Cortex of kidney (tissue), 1 donor: Measurements from ENCODE around the gene PTHLH.

Experiments
- DNase-seq: peaks from one replicate; lab custom pipeline; 2025; lab: John Stamatoyannopoulos, UW

PTHLH gene

GRCh38 chr12:27972721-27973120, at the start of gene PTHLH:
Gene PTHLH, minus strand, starts transcription at chr12:27972733. Its CDS starts 3,239 bp downstream, at chr12:27969494.
- DNase-seq: no peak

GRCh38 chr12:28021704-28022103, 49.2 kb upstream of the PTHLH start:
- no peak for DNase-seq

DNA sequence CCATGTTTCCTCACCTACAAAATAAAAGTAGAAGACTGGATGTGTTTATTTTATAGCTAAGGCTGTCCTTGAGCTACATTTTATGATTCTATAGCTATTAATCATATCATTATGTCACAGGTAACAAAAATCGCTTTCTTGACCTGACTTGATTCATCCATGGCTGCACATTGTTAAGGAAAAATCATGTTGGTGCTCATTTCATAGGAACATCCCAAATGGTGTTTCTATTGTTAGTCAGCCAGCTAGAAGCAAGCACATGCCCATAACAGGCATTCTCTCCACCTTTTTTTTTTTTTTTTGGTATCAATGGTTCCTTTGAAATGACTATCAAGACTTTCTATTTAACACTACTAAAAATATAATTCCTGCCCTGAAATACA, 45.3 kb upstream of the PTHLH start:
- no peak for DNase-seq

DNA sequence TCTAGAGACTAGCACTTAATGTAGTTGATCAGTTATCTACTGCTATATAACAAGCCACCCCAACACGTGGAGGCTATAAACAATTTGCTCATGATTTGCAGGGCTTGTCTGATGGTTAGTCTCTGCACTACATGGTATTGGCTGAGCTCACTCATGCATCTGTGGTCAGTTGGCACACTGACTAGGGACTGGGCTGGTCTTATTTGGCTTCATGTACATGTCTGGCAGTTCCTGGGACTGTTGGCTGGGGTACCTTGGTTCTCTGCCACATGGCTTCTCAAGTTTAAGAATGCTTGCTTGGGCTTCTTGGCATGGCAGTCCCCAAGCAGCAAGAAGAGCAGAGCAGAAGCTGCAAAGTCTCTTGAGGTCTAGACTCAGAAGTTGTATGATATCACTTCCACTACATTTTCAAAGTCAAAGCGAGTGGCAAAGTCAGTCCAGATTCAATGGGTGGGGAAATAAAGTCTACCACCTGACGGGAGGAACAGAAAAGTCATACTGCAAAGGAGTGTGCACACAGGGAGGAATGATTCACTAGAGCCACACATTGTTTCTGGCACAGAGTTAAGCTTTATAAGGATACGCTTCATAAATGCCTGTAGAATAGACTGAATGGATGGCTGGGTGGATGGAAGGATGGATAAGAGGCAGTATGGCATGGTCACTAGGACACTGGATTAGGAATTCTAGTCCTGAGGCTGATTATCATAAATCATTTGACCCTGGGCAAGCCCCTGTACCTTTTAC, 44.8 kb upstream of the PTHLH start:
- DNase-seq: no peak

DNA sequence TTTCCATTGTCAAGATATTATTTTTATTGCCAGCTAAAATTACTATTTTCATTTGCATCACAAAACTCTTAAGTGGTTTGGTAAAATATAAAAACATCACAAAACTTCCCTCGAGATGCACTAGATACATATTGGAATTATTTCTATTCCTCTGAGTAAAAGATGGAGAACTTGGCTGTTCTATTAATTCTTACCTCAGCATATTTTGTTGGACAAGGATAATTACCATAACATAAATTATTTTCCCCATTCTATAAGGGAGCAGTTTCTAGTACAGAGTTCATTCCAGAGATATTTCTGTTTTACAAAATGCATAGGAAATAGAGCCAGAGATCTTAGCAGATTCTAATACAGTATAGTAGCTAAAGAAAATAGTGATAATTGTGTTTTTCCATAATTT, 42.6 kb upstream of the PTHLH start:
- DNase-seq: no peak

- DNase-seq: no peak
Measured at GRCh38 chr12:28014196-28014595, 41.7 kb upstream of the PTHLH start.

DNA sequence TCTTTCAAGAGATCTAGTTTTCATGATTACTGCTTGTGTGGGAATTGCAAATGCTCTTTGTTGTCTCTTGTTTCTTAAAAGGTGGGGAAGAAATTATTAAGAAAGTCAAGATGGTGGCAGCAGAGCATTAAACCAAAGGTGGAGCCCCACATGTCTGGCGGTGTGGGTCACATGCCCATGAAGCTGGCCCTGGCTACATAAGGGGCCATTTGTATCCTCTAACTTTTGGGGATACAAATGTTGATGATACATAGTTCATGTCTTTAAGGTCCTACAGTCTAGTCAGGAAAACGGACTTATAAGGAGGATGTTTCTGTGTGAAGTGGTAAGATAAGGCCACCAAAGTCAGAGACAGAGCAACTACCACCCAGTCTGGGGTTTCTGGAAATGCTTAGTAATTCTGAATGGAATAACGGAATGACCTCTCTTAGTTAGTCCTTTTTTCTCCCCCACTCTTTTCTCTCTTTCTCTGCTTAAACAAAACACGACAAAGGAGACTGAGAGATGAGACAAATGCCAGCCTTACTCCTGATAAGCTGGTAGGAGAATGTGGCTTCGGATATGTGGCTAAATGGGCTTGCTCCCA, 39.9 kb upstream of the PTHLH start:
- no peak for DNase-seq

GRCh38 chr12:28010036-28010435, 37.5 kb upstream of the PTHLH start:
- DNase-seq: no peak

DNA sequence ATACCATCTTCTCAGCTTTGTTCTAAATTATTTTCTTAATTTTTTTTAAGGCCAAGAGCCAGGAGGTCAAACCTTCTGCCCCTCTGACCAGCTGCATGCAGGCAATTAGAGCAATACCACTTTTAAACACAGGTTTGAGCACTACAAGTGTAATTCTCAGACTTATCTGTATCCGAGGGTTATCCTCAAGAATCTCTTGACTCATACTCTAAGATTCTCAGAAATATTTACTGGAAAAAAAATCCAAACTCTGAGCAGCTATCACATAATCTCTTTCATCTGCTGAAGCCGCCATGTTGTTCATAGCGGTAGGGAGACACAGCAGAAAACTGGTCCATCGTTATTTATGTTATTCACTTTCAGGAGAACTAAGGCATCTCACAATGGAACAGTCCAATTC, 27.4 kb upstream of the PTHLH start:
- DNase-seq: no peak

DNA sequence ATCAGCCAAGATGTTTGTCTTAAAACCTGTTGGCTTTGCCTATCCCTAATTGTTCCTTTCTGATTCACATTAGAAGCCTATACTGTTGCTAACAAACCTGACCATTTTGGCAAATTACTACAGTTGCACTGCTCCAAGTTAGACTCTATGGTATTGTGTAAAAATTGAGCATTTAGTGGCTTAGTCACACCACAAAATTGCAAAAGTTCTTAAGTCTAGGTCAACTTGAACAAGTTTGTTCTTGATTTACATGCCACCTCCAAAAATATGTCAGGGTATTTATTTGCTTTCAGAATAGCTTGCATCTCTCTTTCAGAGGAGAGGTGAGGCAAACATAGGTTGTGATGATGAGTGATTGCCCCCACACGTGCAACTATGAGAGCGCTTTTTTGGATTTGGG, 27.0 kb upstream of the PTHLH start:
- no peak for DNase-seq

DNA sequence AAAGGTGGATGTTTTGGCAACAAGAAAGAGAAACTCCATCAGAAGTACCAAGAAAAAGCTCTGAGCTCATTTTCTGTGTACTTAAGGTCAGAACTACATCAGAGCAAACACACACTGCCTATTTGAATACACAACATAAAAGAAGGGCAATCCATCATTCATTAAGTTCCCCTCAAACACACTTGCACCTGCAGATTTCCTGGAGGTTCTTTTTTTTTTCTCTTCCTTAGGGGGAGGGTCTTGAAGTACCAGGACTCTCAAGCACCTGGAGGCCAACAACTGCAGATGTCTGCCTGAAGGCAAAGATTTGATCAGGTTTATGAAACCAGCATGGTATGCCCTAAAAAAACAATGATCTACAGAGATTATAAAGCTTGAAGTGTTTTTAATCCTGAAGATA, 26.1 kb upstream of the PTHLH start:
- DNase-seq: no peak

DNA sequence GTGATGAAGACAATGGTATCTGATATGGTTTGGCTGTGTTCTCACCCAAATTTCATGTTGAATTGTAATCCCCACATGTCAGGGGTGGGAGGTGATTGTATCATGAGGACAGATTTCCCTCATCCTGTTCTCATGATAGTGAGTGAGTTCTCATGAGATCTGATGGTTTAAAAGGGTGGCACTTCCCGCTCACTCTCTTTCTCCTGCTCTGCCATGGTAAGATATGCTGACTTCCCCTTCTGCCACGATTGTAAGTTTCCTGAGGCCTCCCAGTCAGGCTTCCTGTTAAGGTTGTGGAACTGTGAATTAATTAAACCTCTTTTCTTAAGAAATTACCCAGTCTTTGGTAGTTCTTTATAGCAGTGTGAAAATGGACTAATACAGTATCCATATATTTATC, 25.6 kb upstream of the PTHLH start:
- DNase-seq: no peak

GRCh38 chr12:27996761-27997160, 24.2 kb upstream of the PTHLH start:
- no peak for DNase-seq

DNA sequence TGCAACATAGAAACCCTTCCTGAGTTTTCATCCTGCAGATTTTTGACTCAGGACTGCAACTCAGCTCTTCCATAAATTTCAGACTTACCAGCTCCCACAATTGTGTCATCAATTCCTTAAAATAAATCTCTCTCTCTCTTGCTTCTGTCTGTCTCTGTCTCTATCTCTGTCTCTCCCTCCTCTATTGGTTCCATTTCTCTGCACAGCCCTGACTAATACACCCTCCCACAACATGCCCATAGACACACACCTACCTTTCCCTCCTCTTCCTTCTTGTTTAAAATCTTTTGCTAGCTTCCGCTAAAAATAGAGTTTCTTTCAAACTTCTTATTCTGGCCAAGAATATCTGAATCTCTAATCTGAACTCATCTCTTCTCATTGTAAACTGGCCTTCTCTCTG, 22.9 kb upstream of the PTHLH start:
- no peak for DNase-seq

DNA sequence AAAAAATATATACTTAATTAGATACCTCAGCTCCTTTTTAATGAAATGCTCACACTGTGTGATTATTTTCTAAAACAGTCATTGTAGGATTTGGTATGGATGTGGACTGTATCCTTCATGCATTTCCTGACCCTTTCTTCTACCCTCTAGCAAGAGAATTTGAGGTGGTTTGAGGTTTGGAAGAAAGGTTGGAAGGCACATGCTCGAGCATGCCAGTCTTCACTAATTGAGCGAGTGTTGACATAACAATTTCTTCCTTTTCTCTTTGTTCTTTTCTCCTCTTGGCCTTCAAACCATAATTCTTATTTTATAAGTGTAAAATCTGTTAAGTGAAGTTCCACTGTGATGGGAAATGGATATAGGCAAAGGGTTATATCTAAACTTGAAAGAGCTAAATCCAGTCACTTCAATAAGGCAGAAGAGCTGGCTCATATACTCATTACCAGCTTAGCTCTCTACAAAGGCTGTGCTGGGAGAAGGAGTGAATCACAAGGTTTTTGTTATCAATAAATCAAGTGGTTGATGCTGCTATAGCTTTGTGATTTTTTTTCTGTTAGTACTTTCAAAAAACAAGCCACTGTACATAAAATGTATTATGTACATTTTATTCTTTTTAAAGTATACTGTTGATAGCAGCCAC, 16.2 kb upstream of the PTHLH start:
- no peak for DNase-seq

DNA sequence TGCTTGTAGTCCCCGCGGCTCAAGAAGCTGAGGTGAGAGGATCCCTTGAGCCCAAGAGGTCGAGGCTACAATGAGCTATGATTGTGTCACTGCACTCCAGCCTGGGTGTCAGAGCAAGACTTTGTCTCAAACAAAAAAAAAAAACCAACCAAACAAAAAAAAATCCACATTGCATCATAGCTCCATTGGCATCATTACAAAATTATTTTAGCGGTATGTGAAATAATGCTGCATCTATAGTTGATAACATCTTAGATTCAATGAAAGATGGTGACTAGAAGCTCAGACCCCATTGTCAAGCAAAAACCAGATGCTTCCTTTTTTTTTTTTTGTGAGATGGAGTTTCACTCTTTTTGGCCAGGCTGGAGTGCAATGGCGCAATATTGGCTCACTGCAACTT, 14.8 kb upstream of the PTHLH start:
- DNase-seq: no peak

DNA sequence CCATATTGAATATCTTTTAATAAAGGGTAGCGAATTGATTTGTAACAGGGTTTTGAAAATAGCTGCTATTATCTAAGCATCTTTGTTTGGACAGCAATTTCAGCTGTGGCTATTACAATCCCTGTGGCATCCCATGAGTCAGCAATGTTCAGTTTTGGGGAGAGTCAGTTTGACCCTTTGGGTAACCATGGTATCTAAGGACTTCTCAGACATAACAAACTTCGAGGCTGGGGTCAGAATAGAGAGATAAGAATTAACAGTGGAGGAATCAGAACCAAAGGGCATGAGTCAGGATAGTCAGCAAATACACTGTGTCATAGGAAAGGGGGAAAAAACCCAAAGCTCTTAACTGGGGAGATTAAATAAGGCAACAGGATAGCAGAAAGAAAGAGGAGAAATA, 11.7 kb upstream of the PTHLH start:
- no peak for DNase-seq

DNA sequence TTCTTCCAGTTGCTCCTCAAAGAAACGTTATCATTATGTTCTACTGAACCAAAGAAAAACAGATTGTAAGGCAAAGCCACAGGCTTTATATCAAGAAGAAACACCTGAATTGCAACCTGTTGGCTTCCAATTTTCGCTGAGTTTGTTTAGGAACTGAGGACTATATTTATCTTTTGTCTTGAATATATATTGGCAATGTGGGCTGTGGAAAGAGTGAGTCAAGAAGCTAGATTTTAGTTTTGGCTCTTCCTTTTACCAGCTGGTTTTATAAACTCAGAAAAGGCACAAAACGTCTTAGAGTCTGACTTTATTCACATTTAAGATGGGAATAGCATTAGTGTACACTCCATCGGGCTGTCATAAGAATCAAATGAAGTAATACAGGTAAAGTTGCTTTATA, 10.4 kb upstream of the PTHLH start:
- DNase-seq: no peak

DNA sequence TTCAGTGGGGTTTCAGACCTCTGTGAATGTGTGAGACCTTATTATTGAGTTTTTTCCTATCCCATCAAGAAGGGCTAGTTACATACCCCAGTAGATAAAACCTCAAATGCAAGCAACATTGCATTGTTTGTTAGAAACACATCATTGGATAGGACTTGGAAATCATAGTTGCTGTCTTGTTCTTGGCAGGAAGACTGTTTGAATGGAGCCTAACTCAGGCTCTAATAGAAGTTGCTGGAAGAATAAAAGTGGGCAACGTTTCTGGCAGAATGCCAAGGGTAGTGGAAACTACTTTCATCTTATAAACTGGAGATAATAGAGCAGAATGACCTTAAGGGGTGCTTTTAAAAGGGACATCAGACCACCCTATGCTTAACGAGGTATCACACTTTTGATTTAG, 9.9 kb upstream of the PTHLH start:
- DNase-seq: no peak

DNA sequence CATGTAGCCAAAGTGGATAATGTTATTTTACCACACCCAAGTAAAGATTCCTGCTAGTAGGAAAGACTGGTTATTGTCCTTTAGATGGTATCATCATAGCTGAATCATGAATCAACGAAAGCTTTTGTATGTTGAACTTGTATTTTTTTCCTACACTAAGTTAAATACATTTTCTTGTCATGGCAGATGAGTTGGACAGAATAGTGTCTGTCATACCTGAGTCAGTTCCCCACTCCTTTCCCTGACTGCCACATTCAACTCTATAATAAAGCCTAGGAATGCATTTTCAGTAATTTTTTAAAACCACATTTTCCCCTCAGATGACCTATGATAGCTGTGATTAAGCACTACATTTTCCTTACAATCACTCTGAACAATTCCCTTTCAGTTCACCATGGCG, 9.3 kb upstream of the PTHLH start:
- DNase-seq: no peak

DNA sequence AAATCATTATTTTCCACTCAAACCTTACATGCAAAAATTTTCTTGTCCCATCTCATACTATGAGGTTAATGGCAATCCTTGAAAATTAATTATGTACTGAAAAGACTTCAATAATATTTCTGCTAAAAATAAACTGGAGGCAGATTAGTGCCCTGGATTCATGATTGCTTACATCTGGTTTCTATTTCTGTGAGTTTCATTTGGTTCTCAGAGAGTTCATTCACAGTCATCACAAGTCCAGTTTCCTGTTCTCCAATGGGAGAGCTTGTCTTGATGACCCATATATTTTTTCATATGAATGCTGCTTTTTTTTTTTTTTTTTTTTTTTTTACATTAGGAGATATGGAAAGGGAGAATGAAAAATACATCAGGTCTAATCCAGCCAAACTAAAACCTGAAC, 6.6 kb upstream of the PTHLH start:
- DNase-seq: no peak

GRCh38 chr12:27975222-27976136, 2.9 kb upstream of the PTHLH start:
- DNase-seq: no peak
